GM19463 (cell line): Measurements from ENCODE around the gene OTOG.

Experiments used
- ATAC-seq: cut with Tn5 transposase; IDR thresholded peaks from one replicate; pipeline ENCODE4 v1.9.1; 2021; ENCODE audit warnings: mild to moderate bottlenecking, moderate library complexity; ENCODE audit not compliant: unreplicated experiment

OTOG gene

GRCh38 chr11:17646451-17647145, 99.5 kb downstream of the OTOG start:
- no peak for ATAC-seq

- ATAC-seq: no peak
Observed at GRCh38 chr11:17648528-17648927, 101.5 kb downstream of the OTOG start.

- ATAC-seq: no peak
Observed at GRCh38 chr11:17649261-17649660, 102.2 kb downstream of the OTOG start.

GRCh38 chr11:17649696-17650095, 102.6 kb downstream of the OTOG start:
- ATAC-seq: no peak

- ATAC-seq: no peak
Observed at GRCh38 chr11:17650127-17650911, 103.3 kb downstream of the OTOG start.

- ATAC-seq: no peak
Observed at GRCh38 chr11:17651061-17651460, 104.0 kb downstream of the OTOG start.

DNA sequence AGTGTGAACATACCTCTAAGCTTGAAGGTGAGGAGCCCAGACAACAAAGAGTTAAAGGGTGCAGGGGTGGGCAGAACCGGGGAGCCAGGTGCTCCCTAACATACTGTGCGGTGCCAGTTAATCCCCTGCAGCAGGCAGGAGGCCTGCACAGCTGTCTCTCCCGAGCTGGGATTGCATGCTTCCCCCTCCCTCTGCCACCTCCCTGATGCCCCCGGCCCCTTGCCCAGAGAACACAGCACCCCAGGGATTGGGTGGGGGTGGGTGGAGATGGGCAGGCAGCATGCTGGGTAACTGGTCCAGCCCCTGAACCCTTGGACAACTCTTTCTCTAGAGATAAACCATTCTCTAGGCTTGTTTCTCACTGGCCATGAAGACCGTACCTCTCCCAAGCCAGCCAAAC, 104.6 kb downstream of the OTOG start:
- ATAC-seq: no peak

GRCh38 chr11:17652556-17652955, 105.5 kb downstream of the OTOG start:
- no peak for ATAC-seq

DNA sequence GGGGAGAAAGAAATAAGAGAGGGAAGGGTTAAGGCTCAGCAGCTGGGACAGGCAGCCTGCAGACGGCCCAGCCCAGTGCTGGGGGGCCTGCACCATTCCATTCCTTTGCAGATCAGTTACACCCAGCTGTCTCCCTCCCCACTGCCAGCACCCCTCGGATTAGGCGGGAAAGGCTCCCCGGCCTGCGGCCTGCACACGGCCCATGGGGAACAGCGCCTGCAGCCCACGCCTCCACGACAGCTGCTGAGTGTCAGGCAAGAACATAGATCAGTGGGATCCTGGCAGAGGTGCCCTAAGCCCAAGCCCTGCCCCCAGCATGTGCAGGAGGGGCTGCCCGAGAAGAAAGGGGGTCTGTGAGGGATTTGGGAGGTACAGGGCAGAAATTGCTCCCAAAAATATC, 106.6 kb downstream of the OTOG start:
- no peak for ATAC-seq

DNA sequence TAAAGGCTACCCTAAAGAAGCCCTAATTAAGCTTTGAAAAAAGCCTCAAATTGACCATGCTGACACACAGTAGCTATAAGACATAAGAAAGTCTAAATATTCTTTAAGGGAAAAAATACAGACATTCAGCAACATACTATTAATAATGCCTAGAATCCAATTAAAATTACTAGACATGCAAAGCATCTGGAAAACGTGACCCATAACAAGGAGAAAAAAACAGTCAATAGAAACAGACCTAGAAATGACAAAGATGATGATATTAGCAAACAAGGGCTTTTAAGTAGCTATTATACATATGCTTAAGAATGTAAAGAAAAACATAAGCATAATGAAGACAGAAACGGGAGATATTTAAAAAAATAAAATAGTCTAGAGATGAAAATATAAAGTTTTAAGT, 108.6 kb downstream of the OTOG start:
- no peak for ATAC-seq

DNA sequence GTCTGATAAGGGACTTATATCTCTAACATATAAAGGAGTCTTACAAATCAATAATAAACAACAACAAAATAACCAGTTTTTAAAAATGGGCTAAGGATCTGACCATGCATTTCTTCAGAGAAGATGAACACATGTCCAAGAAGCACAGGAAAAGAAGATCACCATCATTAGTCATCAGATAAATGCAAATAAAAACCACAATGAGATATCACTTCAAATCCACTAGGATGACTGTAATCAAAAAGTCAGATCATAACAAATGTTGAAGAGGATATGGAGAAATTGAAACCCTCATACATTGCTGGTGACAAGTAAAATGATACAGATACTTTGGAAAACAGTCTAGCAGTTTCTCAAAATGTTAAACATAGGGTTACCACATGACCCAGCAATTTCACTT, 111.2 kb downstream of the OTOG start:
- no peak for ATAC-seq

- ATAC-seq: no peak
Observed at GRCh38 chr11:17668166-17668565, 121.1 kb downstream of the OTOG start.

- no peak for ATAC-seq
Observed at GRCh38 chr11:17672469-17672868, 125.4 kb downstream of the OTOG start.

DNA sequence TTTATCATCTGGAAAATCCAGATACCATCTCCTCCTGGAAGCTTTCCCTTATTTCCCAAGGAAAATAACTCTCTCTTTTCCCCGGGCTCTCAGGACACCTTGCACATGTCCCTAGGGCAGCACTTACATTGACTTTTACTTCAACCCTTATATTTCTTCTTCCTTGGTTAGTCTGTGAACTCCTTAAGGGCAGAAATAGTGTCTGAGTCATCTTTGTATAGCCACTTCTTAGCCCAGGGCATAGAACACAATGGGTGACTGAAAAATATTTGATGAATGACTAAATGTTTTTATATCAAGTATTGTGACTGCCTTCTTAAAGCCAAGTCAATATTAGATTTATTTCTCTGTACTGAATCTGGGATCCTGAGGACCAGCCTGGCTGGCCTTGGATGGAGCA, 126.9 kb downstream of the OTOG start:
- ATAC-seq: no peak

- no peak for ATAC-seq
Observed at GRCh38 chr11:17682848-17683247, 135.8 kb downstream of the OTOG start.

- ATAC-seq: no peak
Observed at GRCh38 chr11:17683377-17684161, 136.5 kb downstream of the OTOG start.

DNA sequence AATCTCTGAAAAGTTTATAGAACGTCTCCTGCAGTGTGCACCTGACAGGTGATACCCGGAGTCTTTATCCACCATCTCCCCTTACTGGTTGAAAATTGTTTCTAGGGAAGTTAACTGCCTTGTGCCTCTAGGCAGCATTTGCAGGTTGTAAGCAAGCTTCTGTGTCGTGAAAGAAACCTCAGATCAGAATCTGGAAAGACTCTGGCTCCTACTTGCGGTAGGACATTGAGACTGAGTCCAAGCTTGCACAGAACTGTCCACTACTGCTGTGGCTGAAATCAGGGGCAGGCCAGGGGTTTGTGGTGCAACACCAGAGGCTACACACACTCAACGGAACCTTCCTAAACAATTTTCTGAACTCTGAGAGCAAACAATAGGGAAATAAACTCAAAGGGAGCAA, 137.5 kb downstream of the OTOG start:
- no peak for ATAC-seq

GRCh38 chr11:17686231-17686980, 139.3 kb downstream of the OTOG start:
- no peak for ATAC-seq

GRCh38 chr11:17687946-17688670, 141.0 kb downstream of the OTOG start:
- ATAC-seq: no peak

DNA sequence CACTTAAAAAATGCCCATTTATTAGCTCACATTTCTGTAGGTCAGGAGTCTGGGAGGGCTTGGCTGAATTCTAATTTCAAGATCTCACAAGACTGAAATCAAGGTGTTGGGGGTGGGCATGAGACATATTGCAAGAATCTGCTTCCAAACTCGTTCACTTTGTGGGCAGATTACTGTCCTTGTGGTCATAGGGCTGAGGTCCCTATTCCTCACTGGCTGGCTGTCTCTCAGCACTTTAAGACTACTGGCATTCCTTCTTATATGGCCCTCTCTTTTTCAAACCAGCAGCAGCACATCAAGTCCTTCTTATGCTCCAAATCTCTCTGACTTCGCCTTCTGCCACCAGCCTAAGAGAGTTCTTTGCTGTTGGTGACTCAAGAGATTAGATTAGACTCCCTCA, 144.5 kb downstream of the OTOG start:
- ATAC-seq: no peak
